Epithelial cell of esophagus (primary cell): ENCODE data around the gene RAB28.

Experiments
- DNase-seq: peaks from one replicate; pipeline ENCODE4 v3.0.0; 2010; ENCODE audit warnings: low read depth
- H3K4me3 ChIP-seq: 2 replicates; pipeline ENCODE4 v1.5.1; 2011; ENCODE audit warnings: mild to moderate bottlenecking, low read length, control low read depth
- TF ChIP-seq, protein P1 (sequence below): IDR thresholded peaks from 2 replicates; pipeline ENCODE4 v1.5.1; 2011; ENCODE audit warnings: low read depth, mild to moderate bottlenecking, low read length, control low read depth, inconsistent platforms; ENCODE audit not compliant: insufficient read depth; ENCODE audit errors: missing control alignments

Gene RAB28

DNA sequence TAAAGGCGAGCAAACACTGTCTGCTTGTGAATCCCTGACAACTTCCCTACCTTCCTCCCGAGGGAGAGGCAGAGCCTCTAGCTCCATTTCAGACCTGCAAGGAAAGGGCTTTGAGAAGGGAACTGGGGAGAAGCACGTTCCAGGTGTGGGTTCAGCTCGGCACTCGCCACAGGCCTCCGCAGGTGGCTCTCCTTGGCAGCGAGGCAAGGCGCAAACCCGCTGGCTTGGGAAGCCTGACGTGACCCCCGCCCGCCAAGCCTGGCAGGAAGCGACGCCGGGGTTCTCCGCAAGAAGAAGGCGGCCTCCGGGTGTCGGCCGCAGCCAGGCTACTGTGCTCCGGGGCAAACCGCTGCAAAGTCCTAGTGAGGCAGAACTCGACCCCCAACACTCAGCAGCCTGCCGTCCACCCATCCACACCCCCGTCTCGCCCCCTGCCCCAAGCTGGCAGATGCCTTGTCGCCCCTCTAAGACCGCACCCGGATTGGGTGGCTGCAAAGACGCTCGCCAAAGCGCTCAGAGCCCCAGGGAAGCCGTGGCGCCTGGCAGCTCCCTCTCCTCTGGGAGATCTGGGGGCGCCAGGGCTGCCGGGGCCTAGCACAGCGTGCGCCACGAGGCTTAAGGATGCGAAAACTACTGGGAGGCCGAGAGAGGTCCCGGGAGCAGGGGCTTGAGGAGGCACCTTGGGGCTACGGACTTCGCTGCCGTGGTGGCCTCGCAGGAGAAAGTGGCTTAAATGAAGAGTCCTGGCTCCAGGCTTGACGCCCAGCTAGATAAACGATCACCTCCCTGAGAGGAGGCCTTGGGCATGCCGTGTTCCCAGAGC lies 38.4 kb upstream of the RAB28 start:
- no peak overlapping the region for H3K4me3 ChIP-seq
- TF ChIP-seq, protein P1, sequence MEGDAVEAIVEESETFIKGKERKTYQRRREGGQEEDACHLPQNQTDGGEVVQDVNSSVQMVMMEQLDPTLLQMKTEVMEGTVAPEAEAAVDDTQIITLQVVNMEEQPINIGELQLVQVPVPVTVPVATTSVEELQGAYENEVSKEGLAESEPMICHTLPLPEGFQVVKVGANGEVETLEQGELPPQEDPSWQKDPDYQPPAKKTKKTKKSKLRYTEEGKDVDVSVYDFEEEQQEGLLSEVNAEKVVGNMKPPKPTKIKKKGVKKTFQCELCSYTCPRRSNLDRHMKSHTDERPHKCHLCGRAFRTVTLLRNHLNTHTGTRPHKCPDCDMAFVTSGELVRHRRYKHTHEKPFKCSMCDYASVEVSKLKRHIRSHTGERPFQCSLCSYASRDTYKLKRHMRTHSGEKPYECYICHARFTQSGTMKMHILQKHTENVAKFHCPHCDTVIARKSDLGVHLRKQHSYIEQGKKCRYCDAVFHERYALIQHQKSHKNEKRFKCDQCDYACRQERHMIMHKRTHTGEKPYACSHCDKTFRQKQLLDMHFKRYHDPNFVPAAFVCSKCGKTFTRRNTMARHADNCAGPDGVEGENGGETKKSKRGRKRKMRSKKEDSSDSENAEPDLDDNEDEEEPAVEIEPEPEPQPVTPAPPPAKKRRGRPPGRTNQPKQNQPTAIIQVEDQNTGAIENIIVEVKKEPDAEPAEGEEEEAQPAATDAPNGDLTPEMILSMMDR: no peak
- DNase-seq: no peak

DNA sequence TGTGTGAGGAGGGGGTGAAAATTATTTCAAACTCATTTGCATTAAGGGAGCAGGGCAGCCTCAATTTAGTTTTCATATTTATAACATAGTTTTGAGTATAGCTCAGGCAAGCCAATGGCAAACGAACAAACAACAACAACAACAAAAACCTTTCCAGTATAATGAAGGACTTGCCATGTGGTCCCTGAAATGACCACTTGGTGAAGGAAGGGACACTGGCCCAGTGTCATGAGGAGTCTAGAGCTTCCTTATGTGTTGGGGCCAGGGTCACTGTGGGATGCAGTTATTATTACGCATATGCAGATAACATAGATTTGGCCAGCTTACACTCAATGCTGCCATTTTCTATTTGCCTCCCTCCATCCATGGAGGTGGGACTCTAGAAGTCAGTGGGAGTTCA lies 36.9 kb upstream of the RAB28 start:
- no peak for DNase-seq
- H3K4me3 ChIP-seq: no peak overlapping the region
- TF ChIP-seq, protein P1: no peak

DNA sequence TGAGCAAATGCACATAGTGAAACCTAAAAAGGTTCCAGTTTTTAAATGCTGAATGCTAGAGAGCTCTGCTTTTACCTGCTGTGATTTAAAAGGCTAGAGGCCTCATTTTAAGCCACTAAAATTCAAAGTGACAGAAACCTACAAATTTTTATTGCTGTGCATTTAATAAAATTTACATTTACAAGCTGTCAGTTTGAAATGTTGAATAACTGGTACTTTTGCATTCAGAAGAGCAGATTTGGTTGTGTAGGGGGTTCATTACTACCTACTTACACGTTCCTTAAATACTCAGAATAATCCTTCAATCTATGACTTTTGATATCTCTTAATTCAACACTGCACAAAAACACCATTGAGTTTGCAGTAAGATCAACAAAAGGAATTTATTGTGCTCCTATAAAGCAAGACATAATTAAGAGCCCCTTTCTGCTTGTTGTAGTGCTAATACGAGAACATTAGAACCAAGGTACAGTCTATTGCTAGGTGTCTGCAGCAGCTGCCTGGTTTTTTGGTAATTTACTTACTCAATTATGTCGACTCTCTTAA lies 32.2 kb upstream of the RAB28 start:
- TF ChIP-seq, protein P1: no peak

DNA sequence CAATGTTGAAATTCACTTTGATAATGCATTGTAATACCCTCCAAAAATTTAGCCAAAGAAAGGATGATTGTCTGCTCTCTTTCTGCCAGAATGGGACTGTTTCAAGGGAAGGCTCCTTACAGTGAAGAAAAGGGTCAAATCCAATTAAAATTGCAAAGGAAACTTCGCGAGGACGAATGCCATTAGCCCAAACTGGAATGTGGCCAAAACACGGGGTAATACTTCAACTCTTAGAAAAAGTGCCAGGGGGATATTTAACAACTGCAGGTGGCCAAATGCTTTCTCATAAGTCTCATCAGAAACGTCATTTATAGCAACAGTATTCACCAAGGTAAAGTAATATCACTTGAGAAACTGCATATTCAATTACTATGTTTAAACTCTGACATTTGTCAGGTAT lies 31.1 kb upstream of the RAB28 start:
- TF ChIP-seq, protein P1: no peak
- H3K4me3 ChIP-seq: no peak overlapping the region
- no peak for DNase-seq

More for the DNA sequence above, 32.2 kb upstream of the RAB28 start:
- H3K4me3 ChIP-seq: no peak overlapping the region
- DNase-seq: no peak

DNA sequence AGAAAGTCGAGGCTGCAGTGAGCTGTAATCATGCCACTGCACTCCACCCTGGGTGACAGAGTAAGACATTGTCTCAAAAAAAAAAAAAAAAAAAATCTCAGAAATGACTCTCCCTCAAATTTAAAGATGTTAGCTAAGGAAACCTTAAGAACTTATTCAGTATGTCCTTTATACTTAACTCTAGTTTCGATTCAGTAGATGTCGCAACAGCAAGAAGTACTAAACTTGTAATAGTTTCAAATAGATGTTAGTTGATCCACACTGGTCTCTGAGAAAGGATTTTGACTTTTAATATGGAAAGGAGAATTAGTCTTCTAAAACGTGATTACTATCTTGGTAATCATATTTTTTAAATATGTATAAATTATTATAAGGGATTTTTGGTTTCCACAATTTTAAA lies 30.6 kb upstream of the RAB28 start:
- TF ChIP-seq, protein P1: no peak
- H3K4me3 ChIP-seq: no peak overlapping the region
- no peak for DNase-seq

DNA sequence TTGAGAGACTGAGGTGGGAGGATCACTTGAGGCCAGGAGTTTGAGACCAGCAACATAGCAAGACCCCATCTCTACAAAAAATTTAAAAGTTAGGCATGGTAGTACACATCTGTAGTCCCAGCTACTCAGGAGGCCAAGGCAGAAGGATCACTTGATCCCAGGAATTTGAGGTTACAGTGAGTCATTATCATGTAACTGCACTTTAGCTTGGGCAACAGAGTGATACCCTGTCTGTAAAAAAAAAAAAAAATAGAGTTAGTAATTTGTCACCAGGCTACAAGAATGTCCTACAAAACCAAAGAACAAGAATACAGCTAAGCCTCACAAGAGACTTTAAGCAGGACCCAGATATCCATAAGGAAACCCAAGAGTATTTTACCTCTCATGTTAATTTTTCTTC lies 27.0 kb upstream of the RAB28 start:
- no peak for DNase-seq
- TF ChIP-seq, protein P1: no peak

More for the DNA sequence above, 27.0 kb upstream of the RAB28 start:
- no peak overlapping the region for H3K4me3 ChIP-seq
